ENCODE results near the gene PUSL1. TPM values are rescaled to one million over a fixed set of nuclear protein-coding genes. Genes with fewer than 3 reads are reported as not detected.

Gene PUSL1
- total RNA-seq, 1 donor from 2014 or later, result 11.3 TPM

DNA sequence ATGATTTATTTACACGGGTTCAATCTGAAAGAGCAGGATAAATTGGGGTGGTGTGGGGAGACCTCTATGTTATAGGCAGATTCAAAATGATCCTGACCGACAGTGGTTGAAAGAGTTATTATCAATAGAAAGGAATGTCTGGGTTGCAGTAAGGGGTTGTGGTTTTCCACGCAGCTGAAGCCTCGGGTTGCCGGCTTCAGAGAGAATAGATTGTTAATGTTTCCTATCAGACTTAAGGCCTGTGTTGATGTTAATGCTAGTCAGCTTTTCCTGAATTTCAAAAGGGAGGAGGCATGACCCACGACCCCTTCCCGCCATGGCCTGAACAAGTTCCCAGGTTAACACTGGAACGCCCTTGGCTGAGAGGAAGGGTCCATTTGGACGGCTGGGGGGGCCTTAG is 32.6 kb upstream of the PUSL1 start:
- no peak for ATAC-seq
- intact Hi-C loops (cut with DNase I), result no loop called here

DNA sequence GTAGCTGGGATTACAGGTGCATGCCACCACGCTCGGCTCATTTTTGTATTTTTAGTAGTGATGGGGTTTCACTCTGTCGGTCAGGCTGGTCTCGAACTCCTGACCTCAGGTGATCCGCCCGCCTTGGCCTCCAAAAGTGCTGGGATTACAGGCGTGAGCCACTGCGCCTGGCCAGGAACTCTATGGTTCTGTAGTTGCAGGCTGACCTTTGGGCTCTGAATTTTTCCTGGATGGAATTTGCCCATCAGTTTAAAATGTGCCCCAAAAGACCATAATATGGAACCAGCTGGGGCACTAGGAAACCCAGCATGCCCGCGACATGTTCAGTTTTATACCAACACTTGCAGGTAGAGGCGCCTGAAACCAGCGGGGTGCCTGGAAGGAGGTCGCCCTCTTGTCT is 29.8 kb upstream of the PUSL1 start:
- intact Hi-C loops (cut with DNase I), result no loop called here
- DNase-seq (ENCODE audit: low spot score), result no peak
- ATAC-seq, result no peak

More for the DNA sequence above, 32.6 kb upstream of the PUSL1 start:
- DNase-seq (ENCODE audit: low spot score), result no peak

DNA sequence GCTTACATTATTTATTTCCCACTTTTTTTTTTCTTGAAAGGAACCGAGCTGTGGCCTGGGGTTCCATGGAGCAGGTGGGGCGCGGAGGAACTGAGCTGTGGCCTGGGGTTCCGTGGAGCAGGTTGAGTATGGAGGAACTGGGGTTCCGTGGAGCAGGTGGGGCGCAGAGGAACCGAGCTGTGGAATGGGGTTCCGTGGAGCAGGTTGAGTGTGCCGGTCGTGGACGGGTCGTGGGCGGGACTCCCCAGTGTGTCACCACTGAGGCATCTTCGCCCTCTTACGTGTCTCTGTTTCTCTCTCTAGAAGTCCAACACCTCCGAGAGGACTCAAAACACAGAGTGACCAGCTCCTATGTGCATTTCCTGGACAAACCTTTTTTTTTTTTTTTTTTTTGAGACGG is 29.4 kb upstream of the PUSL1 start:
- no peak for DNase-seq (ENCODE audit: low spot score)
- no peak for ATAC-seq
- intact Hi-C loops (cut with DNase I), result no loop called here

DNA sequence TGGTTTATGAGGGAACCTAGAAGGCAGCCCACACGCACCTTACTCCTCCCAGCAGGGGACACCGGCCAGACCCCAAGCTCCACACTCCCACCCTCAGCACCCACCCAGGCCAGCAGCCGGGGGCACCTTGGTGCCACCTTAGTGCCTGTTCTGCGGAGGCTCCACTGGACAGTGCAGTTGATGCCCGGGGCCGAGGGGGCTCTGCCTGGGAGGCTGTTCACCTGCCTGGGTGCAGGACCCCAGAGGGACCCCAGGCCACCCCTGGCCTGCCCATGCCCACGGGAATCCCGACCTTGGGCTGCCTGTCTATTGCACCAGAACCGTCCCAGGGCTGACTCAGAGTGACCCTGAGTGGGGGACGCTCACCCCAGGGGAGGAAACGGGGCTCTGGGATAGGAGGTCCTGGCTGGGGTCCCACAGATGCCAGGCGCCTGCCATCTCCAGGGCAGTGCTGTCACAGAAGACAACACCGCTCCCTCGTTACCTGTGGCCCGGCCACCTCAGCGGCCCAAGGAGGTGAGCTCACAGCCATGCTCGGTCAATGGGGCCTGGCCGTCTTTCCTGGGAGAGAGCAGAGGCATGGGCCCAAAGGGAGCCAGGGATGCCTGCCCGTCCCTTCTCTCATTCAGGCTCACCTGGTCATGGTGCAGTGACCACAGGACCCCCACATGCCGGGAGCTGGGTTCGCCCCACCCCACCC is 27.5 kb upstream of the PUSL1 start:
- intact Hi-C loops (cut with DNase I), result no loop called here
- DNase-seq (ENCODE audit: low spot score) (no peak), ATAC-seq (no peak)

DNA sequence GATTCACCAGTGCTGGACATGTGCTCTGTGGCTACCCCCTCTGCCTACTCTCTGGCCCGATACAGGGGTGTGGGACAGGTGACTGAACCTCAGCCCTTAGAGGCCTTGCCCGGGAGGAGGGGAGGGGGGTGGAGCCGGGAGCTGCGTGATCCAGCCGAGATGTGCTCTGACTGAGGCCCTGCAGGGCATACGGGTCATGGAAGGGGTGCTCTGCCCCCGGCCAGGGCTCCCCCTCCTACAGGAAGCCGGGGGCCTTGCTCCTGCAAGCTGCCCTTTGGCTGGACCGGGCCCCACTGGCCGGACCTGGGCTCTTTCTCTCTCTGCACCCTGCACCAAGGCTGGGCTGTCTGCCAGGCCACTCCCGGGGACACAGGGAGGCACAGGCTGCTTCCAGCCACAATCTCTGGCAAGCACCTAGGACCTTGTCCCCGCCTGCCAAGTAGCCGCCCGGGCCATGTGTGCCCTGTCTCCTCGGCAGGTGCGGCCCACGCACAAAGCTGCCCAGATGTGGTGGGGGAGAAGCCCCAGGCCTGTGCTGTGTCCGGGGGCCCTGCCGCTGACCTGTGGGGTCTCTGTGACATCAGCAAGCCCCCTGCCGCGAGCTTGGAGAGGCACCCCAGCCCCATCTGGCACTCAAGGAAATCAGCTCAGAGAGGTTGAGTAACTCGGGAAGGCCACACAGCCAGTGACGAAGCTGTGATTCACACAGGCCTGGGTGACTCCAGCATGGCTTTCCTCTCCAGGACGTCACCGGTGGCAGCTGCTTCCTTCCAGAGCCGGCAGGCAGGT is 26.7 kb upstream of the PUSL1 start:
- intact Hi-C loops (cut with DNase I), result no loop called here
- DNase-seq (ENCODE audit: low spot score) (no peak), ATAC-seq (no peak)

DNA sequence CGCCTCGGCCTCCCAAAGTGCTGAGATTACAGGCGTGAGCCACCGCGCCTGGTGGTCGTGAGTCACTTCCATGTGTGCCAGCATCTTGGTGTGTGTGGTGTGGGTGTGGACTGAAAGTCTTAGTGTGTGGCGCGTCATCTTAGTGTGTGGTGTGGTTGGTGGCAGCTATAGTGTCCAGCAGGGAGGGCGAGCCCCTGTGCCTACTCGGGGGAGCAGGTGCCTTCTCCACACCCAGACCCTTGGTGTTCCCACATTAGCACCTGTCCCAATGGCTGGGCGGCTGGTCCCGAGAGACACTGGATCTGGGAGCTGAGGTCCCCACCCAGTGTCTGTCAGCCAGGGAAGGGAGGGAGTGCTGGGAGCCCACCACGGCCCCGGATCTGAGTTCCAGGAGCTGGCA is 25.4 kb upstream of the PUSL1 start:
- DNase-seq (ENCODE audit: low spot score) (no peak), ATAC-seq (no peak)
- intact Hi-C loops (cut with DNase I), result no loop called here

DNA sequence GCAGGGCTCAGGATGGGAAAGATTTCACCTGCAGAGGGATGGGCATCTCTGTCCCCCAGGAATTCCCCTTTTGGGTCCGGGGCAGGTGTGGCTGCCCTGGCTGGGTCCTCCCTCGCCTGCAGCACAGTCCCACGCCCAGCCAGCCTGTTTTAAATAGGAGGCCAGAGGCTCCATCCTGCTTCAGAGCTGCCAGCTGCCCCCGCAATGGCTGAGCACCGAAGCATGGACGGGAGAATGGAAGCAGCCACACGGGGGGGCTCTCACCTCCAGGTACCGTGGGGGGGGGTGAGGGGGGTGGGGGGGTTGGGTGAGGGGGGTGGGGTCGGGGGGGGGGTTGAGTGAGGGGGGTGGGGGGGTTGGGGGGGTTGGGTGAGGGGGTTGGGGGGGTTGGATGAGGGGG is 24.6 kb upstream of the PUSL1 start:
- ATAC-seq (no peak), DNase-seq (ENCODE audit: low spot score) (no peak)
- intact Hi-C loops (cut with DNase I), result no loop called here

DNA sequence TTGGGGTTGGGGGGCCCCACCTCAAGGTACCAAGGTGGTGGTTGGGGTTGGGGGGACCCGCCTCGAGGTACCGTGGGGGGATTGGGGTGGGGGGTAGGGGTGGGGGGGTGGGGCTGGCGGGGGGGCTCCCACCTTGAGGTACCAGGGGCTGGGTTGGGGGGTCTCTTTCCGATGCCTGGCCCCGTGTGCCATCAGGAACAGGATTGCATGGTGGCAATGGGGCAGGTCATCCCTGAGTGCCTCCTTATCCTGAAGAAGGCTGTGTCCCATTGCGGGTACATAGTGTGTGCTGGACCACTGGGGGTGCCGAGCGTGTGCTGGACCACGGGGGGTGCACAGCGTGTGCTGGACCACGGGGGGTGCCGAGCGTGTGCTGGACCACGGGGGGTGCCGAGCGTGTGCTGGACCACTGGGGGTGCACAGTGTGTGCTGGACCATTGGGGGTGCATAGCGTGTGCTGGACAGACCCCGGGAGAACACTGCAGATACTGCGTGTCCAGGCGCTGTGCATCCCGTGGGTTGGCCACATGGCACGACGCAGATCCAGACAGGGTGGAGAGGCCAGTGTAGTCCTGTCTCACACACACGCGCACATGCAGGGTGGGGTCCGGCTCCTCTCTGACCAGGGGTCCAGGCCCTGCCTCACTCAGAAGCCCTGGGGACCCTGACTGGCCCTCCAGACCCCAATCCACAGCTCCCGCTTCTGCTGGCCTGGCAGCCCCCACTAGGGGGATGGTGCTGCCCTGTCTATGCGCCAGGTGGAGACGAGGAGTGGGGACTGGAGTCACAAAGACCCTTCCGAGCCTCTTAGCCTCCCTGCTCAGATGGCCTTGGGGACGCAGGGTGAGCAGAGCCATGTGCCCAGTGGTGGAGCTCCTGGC is 23.9 kb upstream of the PUSL1 start:
- intact Hi-C loops (cut with DNase I), result no loop called here
- no peak for ATAC-seq
- no peak for DNase-seq (ENCODE audit: low spot score)

DNA sequence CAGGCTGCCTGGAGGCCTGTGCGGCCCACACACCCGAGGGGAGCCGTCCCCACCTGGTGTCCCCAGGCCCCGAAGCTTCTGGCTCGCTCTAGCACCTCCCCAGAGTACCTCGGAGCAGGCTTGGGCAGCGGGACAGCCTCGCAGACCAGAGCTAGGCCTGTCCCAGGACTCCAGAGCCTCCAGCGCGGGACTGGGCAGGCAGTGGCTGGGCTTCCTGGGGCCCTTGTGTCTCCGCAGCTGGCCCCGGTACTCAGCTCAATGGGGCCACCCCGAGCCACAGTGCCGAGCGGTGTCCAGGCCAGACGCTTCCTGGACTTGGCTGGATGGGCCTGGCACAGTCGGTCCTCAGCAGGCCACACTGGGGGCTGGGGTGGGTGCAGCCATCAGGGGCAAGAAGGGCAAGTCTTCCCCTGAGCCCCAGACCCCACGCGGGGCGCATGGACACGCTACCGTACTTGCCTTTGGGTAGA is 23.3 kb upstream of the PUSL1 start:
- intact Hi-C loops (cut with DNase I), result no loop called here
- DNase-seq (ENCODE audit: low spot score) (no peak), ATAC-seq (peak; percentile 14)

DNA sequence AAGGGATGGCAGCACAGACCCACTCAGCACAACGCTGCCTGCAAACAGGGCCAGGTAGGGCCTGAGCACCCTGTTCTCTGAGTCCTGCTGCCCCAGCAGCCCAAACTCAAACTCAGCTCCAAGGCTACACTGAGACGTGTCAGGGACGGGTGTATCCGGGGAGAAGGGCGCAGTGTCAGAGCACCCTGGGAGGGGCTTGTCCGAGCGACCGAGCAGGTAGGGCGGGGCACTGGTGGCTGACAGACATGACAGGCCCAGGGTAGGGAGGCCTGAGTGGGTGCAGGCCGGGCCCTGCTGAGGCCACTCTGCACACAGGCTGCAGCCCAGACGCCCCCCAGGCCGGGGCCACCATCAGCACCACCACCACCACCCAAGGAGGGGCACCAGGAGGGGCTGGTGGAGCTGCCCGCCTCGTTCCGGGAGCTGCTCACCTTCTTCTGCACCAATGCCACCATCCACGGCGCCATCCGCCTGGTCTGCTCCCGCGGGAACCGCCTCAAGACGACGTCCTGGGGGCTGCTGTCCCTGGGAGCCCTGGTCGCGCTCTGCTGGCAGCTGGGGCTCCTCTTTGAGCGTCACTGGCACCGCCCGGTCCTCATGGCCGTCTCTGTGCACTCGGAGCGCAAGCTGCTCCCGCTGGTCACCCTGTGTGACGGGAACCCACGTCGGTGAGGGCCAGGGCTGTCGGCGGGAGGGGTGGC is 22.6 kb upstream of the PUSL1 start:
- intact Hi-C loops (cut with DNase I), result no loop called here
- DNase-seq (ENCODE audit: low spot score) (no peak), ATAC-seq (no peak)

DNA sequence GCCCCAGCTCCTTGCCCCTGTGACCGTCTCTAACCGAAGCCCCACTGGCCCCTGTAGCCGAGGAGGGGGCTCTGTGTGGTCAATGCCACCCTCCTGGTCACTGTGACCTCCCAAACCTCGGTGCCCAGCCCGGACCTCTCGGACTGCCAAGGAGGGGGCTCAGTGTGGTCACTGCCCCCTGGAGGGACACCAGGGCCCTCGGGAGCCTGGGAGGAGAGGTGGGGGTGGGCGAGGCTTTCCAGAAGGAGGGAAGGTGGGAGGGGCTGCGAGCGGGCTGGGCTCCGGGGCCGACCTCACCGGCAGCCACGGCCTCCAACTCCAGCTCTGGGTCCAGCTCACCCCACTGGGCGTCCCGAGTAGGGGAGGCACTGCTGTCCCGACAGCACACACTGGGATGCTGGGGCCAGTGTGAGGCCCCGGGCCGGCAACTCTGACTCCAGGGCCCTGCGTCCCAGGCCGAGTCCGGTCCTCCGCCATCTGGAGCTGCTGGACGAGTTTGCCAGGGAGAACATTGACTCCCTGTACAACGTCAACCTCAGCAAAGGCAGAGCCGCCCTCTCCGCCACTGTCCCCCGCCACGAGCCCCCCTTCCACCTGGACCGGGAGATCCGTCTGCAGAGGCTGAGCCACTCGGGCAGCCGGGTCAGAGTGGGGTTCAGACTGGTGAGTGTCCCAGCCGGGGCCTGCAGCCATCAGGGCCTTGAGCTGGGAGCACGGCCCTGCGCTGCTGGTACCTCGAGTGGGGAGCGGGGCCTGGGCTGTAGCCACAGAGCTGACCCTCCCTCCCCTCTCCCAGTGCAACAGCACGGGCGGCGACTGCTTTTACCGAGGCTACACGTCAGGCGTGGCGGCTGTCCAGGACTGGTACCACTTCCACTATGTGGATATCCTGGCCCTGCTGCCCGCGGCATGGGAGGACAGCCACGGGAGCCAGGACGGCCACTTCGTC is 21.8 kb upstream of the PUSL1 start:
- DNase-seq (ENCODE audit: low spot score) (no peak), ATAC-seq (no peak)
- intact Hi-C loops (cut with DNase I), result no loop called here

DNA sequence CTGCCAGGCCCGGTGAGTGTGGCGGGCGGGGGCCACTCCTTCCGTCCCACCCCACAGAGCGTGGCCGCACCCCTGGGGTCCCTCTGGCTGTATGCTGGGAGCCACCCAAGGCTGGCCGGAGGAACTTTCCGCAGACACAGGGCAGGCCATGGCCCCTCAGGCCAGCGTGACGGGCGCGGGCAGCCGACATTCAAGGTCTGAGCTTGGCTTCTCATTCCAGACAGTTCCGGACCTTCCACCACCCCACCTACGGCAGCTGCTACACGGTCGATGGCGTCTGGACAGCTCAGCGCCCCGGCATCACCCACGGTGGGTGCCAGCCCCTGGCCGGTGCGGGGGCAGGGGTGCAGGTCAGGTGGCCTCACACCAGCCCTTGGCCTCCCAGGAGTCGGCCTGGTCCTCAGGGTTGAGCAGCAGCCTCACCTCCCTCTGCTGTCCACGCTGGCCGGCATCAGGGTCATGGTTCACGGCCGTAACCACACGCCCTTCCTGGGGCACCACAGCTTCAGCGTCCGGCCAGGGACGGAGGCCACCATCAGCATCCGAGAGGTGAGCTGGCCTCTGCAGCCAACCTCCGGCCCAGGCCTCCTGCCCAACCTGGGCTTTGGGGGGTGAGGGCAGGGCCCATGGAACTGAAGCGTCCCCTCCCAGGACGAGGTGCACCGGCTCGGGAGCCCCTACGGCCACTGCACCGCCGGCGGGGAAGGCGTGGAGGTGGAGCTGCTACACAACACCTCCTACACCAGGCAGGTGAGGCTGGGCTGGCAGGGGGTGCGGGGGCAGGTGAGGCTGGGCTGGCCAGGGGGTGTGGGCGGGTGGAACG is 20.9 kb upstream of the PUSL1 start:
- ATAC-seq, result no peak
- intact Hi-C loops (cut with DNase I), result no loop called here
- DNase-seq (ENCODE audit: low spot score), result no peak

DNA sequence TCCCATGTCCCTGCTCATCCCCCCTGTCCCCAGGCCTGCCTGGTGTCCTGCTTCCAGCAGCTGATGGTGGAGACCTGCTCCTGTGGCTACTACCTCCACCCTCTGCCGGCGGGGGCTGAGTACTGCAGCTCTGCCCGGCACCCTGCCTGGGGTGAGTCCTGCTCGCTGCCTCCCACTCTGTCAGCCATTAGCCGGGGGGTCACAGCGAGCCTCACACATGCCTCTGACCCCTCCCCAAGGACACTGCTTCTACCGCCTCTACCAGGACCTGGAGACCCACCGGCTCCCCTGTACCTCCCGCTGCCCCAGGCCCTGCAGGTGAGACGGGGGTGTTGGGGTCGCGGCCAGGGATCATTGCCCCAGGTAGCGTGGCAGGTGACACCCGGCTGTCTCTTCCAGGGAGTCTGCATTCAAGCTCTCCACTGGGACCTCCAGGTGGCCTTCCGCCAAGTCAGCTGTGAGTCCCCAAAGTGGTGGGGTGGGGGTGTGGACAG is 18.1 kb upstream of the PUSL1 start:
- ATAC-seq (no peak), DNase-seq (ENCODE audit: low spot score) (no peak)
- intact Hi-C loops (cut with DNase I), result loop anchor here (5.0 kb wide), 1 partner anchor 168 kb away; no protein-coding TSS in a partner anchor

DNA sequence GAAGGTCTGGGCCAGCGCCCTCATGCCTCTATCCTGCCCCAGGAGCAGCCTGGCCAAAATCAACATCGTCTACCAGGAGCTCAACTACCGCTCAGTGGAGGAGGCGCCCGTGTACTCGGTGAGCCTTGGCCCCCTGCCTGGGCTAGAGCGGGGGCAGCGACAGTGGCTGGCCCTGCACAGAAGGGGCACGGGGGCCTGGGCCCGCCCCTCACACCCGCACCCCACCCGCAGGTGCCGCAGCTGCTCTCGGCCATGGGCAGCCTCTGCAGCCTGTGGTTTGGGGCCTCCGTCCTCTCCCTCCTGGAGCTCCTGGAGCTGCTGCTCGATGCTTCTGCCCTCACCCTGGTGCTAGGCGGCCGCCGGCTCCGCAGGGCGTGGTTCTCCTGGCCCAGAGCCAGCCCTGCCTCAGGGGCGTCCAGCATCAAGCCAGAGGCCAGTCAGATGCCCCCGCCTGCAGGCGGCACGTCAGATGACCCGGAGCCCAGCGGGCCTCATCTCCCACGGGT is 17.3 kb upstream of the PUSL1 start:
- ATAC-seq (peak; percentile 12), DNase-seq (ENCODE audit: low spot score) (no peak)
- intact Hi-C loops (cut with DNase I), result loop anchor here (5.0 kb wide), 1 partner anchor 169 kb away; no protein-coding TSS in a partner anchor

DNA sequence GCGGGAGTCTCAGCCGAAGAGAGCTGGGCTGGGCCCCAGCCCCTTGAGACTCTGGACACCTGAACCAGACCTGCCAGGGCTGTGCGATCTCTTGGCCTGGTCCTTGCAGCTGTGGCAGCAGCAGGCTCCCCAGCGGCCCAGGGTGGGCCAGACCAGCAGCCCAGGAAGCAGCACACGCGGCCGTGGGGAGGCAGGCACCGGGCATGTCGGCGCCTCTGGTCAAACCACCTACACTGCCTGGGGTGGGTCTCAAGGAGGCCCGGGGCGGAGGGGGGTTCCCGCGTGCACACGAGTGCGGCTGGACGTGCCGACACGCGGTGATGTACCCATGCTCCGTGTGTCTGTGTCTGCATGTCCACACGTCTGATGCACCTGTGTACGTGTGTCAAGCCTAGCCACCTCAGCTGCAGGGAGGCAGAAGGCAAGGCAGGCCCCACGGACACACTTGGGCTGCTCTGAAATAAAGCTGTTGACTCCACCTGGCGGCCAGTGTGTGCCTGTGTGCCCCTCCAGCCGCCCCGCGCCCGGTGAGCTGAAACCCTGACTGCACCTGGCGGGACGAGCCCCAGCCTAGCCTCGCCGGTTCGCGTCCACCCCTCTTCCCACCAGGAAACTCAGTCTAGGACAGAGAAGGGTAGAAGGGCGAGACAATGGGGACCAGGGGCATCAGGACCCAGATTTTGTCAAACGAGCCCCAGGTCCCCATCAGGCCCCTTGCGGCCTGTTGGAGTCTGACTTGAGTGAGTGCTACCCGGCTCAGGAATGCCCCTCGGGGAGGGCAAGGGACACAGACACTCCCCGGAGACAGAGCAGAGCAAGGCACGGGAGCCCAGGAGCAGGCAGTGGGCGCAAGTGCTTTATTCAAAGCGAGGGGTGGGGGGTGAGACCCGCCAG is 16.6 kb upstream of the PUSL1 start:
- DNase-seq (ENCODE audit: low spot score), result peak; percentile 82
- ATAC-seq, result peak; percentile 72
- intact Hi-C loops (cut with DNase I), result loop anchor here (5.0 kb wide), 1 partner anchor 169 kb away; no protein-coding TSS in a partner anchor

DNA sequence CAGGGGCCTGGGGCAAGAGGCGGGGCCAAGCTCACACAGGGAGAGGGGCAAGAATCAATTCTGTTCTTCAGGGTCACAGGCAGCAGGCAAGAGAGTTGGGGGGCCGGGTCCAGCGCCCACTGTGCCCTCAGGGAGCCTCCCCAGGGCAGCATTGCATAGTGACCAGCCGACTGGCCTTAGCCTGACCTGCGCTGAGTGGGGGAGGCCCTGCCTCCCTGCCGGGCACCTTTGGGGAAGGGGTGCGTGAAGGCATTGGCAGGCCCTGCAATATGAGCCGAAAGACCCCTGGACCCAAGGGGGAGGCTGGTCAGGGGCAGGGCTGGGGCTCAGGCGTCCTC is 16.0 kb upstream of the PUSL1 start:
- ATAC-seq, result peak; percentile 20
- no peak for DNase-seq (ENCODE audit: low spot score)
- intact Hi-C loops (cut with DNase I), result loop anchor here (5.0 kb wide), 1 partner anchor 170 kb away; no protein-coding TSS in a partner anchor
